ENCODE data around the gene MSI2.

- TF ChIP-seq CTCF (IDR thresholded peaks at IDR 0.05), result no peak
- no peak for TF ChIP-seq EP300 (IDR thresholded peaks at IDR 0.05)
Measured at GRCh38 chr17:57418463-57419246, 162.3 kb downstream of the MSI2 start.

All from gastroesophageal sphincter (tissue), 3 donors.